MCF 10A (cell line): Measurements from ENCODE around the gene LCLAT1. TPM values are rescaled to one million over a fixed set of nuclear protein-coding genes. Genes with fewer than 3 reads are reported as not detected.
"Not testable (repeated sequence)": the region's sequence is repeated elsewhere in the genome, so short reads cannot be mapped to it uniquely, and the experiment has no call there.

Experiments used
- BruUV-seq: library from RNA; stranded (reverse); fragments of 400-500 nt; replicated peaks from 2 replicates; lab custom pipeline; 2021; lab: Mats Ljungman, UMichigan
- CTCF ChIA-PET: fragments of 300-600 bp; sonication (Branson Sonifier 250); formaldehyde crosslinking; extraction: SDS; loops from one replicate; lab custom pipeline; 2021; ENCODE audit warnings: antibody characterized with exemption, inconsistent platforms; lab: Yijun Ruan, JAX
- POLR2A ChIA-PET: fragments of 300-600, 350-650 bp; sonication (Branson Sonifier 250); formaldehyde crosslinking; extraction: SDS; loops from one replicate; lab custom pipeline; 2020; ENCODE audit warnings: antibody characterized with exemption, inconsistent platforms; lab: Yijun Ruan, JAX
- DNase-seq: peaks from one replicate; pipeline ENCODE4 v3.0.0-alpha.2; 2018; ENCODE audit not compliant: unreplicated experiment
- H3K27ac Mint-ChIP-seq: one replicate; pipeline ENCODE4 v1.8.0; 2022; ENCODE audit warnings: mild to moderate bottlenecking, low read depth, mixed read lengths; ENCODE audit not compliant: unreplicated experiment
- H3K27me3 Mint-ChIP-seq: one replicate; pipeline ENCODE4 v1.8.0; 2022; ENCODE audit warnings: mixed read lengths; ENCODE audit not compliant: insufficient read depth, unreplicated experiment
- H3K36me3 Mint-ChIP-seq: one replicate; pipeline ENCODE4 v1.8.0; 2022; ENCODE audit warnings: mild to moderate bottlenecking, moderate library complexity, mixed read lengths; ENCODE audit not compliant: insufficient read depth, unreplicated experiment
- H3K4me1 Mint-ChIP-seq: one replicate; pipeline ENCODE4 v1.8.0; 2022; ENCODE audit warnings: mixed read lengths; ENCODE audit not compliant: insufficient read depth, unreplicated experiment
- H3K4me3 Mint-ChIP-seq: one replicate; pipeline ENCODE4 v1.8.0; 2022; ENCODE audit warnings: mild to moderate bottlenecking, moderate library complexity, mixed read lengths; ENCODE audit not compliant: unreplicated experiment
- H3K9me3 Mint-ChIP-seq: one replicate; pipeline ENCODE4 v1.8.0; 2022; ENCODE audit warnings: mixed read lengths; ENCODE audit not compliant: unreplicated experiment
- intact Hi-C: fragments of 100-400 bp; cut with micrococcal nuclease; formaldehyde crosslinking; loops from 2 replicates; pipeline ENCODE4 v1.14.1; 2022
- total RNA-seq: library from RNA; stranded (reverse); gene quantifications from 2 replicates; pipeline ENCODE4 v1.2.3, GENCODE V29; 2022
- TF ChIP-seq, protein P1 (sequence below): fragments of 200-600 bp; IDR thresholded peaks from one replicate; pipeline ENCODE4 v1.8.0; 2022; ENCODE audit warnings: antibody characterized with exemption, mild to moderate bottlenecking; ENCODE audit not compliant: unreplicated experiment

The LCLAT1 gene
- total RNA-seq, 1 experiment from 2014 or later, result 27.5 TPM

DNA sequence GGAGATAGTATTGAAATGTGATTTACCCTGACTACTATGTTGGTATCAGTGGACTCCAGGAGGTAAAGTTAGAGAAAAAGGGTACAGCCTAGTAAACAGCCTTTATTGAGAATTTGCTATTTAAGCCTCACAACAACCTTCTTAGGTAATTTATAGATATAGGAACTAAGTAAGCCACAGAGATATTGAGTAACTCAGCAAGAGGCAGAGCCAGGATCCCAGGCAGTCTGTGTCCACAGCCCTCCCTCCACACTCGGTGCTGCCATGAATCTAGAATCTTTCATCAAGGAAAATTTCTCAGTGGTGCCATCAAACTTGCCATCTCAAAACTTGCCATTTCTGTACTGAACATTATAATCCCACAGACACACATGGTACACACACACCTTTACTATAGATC is 189.3 kb downstream of the LCLAT1 start:
- no TSS peak for BruUV-seq
- Mint-ChIP-seq H3K36me3 (peaks cover 6% of the 10 kb centered on the region), H3K27me3 (no peaks in the 10 kb centered on the region), H3K4me1 (no peaks in the 10 kb centered on the region), H3K9me3 (no peaks in the 10 kb centered on the region), H3K4me3 (no peak overlapping the region), H3K27ac (no peak overlapping the region)
- ChIA-PET POLR2A (no interaction called here), CTCF (interaction anchor here (0.6 kb wide), 1 partner anchor 210 kb away, joined by 3 read pairs; no protein-coding TSS in a partner anchor)
- TF ChIP-seq, protein P1, sequence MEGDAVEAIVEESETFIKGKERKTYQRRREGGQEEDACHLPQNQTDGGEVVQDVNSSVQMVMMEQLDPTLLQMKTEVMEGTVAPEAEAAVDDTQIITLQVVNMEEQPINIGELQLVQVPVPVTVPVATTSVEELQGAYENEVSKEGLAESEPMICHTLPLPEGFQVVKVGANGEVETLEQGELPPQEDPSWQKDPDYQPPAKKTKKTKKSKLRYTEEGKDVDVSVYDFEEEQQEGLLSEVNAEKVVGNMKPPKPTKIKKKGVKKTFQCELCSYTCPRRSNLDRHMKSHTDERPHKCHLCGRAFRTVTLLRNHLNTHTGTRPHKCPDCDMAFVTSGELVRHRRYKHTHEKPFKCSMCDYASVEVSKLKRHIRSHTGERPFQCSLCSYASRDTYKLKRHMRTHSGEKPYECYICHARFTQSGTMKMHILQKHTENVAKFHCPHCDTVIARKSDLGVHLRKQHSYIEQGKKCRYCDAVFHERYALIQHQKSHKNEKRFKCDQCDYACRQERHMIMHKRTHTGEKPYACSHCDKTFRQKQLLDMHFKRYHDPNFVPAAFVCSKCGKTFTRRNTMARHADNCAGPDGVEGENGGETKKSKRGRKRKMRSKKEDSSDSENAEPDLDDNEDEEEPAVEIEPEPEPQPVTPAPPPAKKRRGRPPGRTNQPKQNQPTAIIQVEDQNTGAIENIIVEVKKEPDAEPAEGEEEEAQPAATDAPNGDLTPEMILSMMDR, result no peak
- no peak for DNase-seq
- intact Hi-C loops, result no loop called here

DNA sequence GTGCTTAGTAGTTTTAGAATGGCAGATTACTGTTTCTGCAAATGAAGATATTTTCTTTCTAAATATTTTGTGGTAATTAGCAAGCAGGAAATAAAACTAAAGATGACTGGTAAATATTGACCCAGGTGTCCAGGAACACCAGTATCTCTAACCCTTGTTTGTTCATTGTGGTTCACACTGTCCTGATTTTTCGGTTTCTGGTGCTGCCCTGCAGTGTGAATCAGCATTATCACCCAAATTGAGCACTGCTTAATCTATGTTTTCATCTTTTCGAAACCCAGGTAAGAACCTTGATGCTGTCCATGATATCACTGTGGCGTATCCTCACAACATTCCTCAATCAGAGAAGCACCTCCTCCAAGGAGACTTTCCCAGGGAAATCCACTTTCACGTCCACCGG is 192.8 kb downstream of the LCLAT1 start:
- BruUV-seq, result no TSS peak
- H3K27me3 Mint-ChIP-seq, result no peaks in the 10 kb centered on the region
- H3K27ac Mint-ChIP-seq, result no peak overlapping the region
- ChIA-PET CTCF (no interaction called here), POLR2A (no interaction called here)
- no peak for DNase-seq
- no peaks in the 10 kb centered on the region for H3K4me1 Mint-ChIP-seq
- TF ChIP-seq, protein P1, result no peak
- no peak overlapping the region for H3K4me3 Mint-ChIP-seq
- intact Hi-C loops, result no loop called here
- no peaks in the 10 kb centered on the region for H3K9me3 Mint-ChIP-seq
- H3K36me3 Mint-ChIP-seq, result peaks cover 15% of the 10 kb centered on the region

DNA sequence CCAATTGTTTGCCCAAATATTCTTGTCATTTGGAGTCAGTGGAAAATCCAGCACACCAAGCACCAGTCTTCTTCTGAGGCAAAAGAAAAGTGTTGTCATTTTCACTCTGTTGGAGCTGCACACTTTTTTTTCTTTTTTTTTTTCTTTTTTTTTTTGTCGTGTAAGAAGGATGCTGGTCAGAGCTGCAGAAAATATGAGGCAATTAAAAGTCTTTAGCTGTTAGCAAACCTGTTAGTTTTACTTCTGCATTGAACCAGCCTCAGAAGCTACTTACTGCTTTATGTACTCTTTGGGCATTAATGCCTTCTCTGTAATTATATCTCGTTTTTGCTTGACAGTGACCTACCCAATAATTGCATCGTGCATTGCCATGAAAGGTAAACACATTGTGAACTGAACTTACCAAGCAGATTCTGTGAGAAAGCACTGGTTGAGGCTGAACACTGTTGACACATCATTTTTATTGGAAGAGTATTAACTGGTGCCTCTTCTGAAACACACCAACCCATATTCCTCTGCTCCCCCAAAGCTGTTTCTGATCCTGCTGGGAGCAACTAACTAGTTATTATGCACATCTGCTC is 194.8 kb downstream of the LCLAT1 start:
- no peak overlapping the region for H3K27ac Mint-ChIP-seq
- H3K27me3 Mint-ChIP-seq, result no peaks in the 10 kb centered on the region
- H3K4me3 Mint-ChIP-seq, result no peak overlapping the region
- DNase-seq, result no peak
- no peaks in the 10 kb centered on the region for H3K9me3 Mint-ChIP-seq
- CTCF ChIA-PET, result no interaction called here
- BruUV-seq, result no TSS peak
- intact Hi-C loops, result no loop called here
- TF ChIP-seq, protein P1, result no peak
- peaks cover 8% of the 10 kb centered on the region for H3K4me1 Mint-ChIP-seq
- POLR2A ChIA-PET, result no interaction called here
- H3K36me3 Mint-ChIP-seq, result peaks cover 16% of the 10 kb centered on the region

DNA sequence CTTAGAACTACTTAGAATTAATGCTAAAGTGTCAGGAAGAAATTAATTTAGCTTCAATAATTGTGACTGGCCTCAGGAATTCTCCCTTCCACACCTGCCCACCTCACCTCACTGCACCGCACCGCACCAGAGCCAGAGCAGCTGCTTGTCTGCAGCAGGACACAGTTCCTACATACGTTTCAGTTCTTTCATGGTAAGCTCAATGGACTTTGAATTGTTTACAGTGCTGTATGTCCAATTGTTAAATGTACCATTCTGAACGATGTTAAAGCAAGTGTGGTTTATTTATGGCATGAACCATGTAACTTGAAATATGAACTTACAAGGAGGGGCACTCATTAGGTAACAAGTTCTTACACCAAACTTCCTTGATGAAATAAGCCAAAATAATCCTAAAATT is 196.0 kb downstream of the LCLAT1 start:
- CTCF ChIA-PET, result not testable (repeated sequence)

More for the DNA sequence above, 196.0 kb downstream of the LCLAT1 start:
- H3K27ac Mint-ChIP-seq, POLR2A ChIA-PET, H3K9me3 Mint-ChIP-seq, H3K27me3 Mint-ChIP-seq, intact Hi-C loops, H3K4me1 Mint-ChIP-seq, BruUV-seq, DNase-seq, H3K4me3 Mint-ChIP-seq: not testable (repeated sequence)
- peaks cover 16% of the 10 kb centered on the region for H3K36me3 Mint-ChIP-seq
